Prostate gland (tissue), 2 donors: Measurements from ENCODE around the gene IGF1R. TPM values are rescaled to one million over a fixed set of nuclear protein-coding genes. Genes with fewer than 3 reads are reported as not detected.
A peak's percentile ranks its signal among the peaks of the same experiment; 100 is the strongest.

Source experiments
- DNase-seq: peaks from one replicate; pipeline ENCODE4 v3.0.0-alpha.2; 2019; ENCODE audit warnings: low spot score
- H3K27ac ChIP-seq, 2 donors: fragments of 200-600 bp; sonication (generic); 2 replicates each; pipeline ENCODE4 v1.5.1; 2017 to 2019
- H3K27me3 ChIP-seq: fragments of 200-600 bp; sonication (generic); replicated peaks from 2 replicates; pipeline ENCODE4 v1.5.1; 2019; ENCODE audit not compliant: insufficient read depth
- H3K36me3 ChIP-seq, 2 donors: fragments of 200-600 bp; sonication (generic); 1 replicate in 1 of 2; 2 replicates in 1 of 2; pipeline versions ENCODE4 v1.5.1 to v1.8.1; 2017 to 2019
- H3K4me1 ChIP-seq: fragments of 200-600 bp; sonication (generic); replicated peaks from 2 replicates; pipeline ENCODE4 v1.5.1; 2019
- H3K4me3 ChIP-seq, 2 donors: fragments of 200-600 bp; sonication (generic); 2 replicates each; pipeline ENCODE4 v1.5.1; 2017 to 2019
- H3K9me3 ChIP-seq: fragments of 200-600 bp; sonication (generic); 2 replicates; pipeline ENCODE4 v1.5.1; 2017
- POLR2A ChIP-seq: fragments of 450-650 bp; IDR thresholded peaks from one replicate; pipeline ENCODE4 v1.6.1; 2016; ENCODE audit warnings: antibody characterized with exemption, mild to moderate bottlenecking
- POLR2AphosphoS5 ChIP-seq: sonication (generic); formaldehyde crosslinking; IDR thresholded peaks from one replicate; pipeline ENCODE4 v1.6.1; 2017; ENCODE audit warnings: antibody characterized with exemption
- WGBS: methylation state at CpG from one replicate; pipeline ENCODE4 v1.1.5; 2018; 5-methylcytosine and 5-hydroxymethylcytosine counted together
- intact Hi-C: fragments of 100-400 bp; cut with DNase I; formaldehyde crosslinking; loops from one replicate; pipeline ENCODE4 v1.14.2; 2022
- total RNA-seq, 2 donors: library from RNA; depleted of rRNA; stranded (reverse); fragments of >200 nt; gene quantifications; one replicate each; pipeline ENCODE4 v1.1.0, GENCODE V29; 2016
- TF ChIP-seq, protein P1 (sequence below), 4 experiments: fragments of 200-600 bp in 2 of 4; fragments of 450-650 bp in 2 of 4; sonication (generic) in 2 of 4; IDR thresholded peaks; 1 replicate in 3 of 4; 2 replicates in 1 of 4; pipeline ENCODE4 v1.5.1; 2016 to 2019; ENCODE audit warnings: antibody characterized with exemption in 4 of 4, mild to moderate bottlenecking in 2 of 4, moderate library complexity in 2 of 4

IGF1R gene
- total RNA-seq, 2 donors from 2014 or later = 190 to 216 TPM

DNA sequence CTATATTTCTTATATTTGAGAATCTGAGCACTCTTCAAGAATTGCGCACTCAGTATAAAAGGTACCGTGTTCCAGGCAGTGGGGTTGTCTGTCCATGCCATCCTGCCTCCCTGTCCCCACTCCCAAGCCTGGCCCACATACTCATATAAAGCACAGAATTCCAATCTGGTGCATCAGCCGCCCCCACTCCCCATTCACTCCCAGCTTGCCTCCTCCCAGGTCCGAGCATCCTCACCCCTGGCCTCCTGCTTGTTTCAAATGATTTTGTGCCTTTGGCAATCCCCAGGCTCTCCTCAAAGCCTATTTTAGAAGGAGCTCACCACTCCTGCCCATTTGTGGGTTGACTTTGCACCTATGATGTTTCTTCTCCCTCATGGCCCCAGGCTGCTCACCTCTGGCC lies 22.2 kb upstream of the IGF1R start:
- no peaks in the 10 kb centered on the region for H3K36me3 ChIP-seq
- no peaks in the 10 kb centered on the region for H3K4me1 ChIP-seq
- intact Hi-C loops = no loop called here
- H3K9me3 ChIP-seq = no peaks in the 10 kb centered on the region
- TF ChIP-seq POLR2A (no peak), POLR2AphosphoS5 (no peak)
- TF ChIP-seq, protein P1, sequence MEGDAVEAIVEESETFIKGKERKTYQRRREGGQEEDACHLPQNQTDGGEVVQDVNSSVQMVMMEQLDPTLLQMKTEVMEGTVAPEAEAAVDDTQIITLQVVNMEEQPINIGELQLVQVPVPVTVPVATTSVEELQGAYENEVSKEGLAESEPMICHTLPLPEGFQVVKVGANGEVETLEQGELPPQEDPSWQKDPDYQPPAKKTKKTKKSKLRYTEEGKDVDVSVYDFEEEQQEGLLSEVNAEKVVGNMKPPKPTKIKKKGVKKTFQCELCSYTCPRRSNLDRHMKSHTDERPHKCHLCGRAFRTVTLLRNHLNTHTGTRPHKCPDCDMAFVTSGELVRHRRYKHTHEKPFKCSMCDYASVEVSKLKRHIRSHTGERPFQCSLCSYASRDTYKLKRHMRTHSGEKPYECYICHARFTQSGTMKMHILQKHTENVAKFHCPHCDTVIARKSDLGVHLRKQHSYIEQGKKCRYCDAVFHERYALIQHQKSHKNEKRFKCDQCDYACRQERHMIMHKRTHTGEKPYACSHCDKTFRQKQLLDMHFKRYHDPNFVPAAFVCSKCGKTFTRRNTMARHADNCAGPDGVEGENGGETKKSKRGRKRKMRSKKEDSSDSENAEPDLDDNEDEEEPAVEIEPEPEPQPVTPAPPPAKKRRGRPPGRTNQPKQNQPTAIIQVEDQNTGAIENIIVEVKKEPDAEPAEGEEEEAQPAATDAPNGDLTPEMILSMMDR (IDR thresholded peaks at IDR 0.05) = no peak
- no peak for DNase-seq
- H3K27me3 ChIP-seq = no peaks in the 10 kb centered on the region
- 83% methylated on average over 4 of the region's 4 CpGs for WGBS
- H3K4me3 ChIP-seq = no peak overlapping the region
- H3K27ac ChIP-seq = no peak overlapping the region

DNA sequence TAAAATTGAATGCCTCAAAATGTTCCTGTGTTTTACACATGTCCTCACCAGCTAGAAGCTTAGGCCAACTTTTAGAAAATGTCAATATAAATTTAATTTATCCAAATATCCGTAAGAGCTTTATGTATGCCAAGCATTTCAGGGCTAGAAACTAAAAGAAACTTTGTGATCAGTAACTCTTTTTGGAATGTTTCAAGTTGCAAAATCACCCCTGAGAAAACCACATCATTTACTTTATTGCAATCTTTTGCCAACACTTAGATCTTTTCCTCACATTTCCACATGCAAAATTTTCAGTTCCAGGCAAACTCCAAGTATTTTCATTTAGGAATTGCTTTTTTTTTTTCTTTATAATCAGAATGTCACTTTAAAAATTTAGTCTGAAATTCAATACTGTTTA lies 20.1 kb upstream of the IGF1R start:
- no peaks in the 10 kb centered on the region for H3K27me3 ChIP-seq
- TF ChIP-seq POLR2A = no peak
- TF ChIP-seq, protein P1 (IDR thresholded peaks at IDR 0.05) = no peak
- no peak for TF ChIP-seq POLR2AphosphoS5
- no peak overlapping the region for H3K4me3 ChIP-seq

DNA sequence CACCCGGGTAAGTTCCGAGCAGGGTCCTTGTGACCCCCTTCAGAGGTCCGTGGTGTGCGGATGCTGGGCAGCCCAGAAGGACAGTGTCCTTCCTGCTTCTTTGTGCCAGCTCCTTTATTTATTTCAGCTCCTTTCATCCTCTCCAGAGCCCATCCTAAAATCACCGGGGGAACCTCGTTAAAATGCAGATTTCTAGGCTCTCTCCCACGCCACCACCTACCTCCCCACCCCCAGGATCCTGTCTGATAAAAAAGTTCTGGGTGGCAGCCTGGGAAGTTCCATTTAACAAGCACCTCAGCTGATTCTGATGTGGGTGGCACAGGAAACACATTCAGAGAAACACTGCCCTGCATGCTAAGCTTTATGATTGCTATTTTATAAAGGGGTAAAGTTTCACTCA lies 12.5 kb upstream of the IGF1R start:
- Histone ChIP-seq H3K36me3 (no peaks in the 10 kb centered on the region), H3K4me1 (no peaks in the 10 kb centered on the region), H3K27ac (no peak overlapping the region), H3K9me3 (no peaks in the 10 kb centered on the region), H3K27me3 (peaks cover 3% of the 10 kb centered on the region), H3K4me3 (no peak overlapping the region)
- TF ChIP-seq, protein P1 (IDR thresholded peaks at IDR 0.05) = no peak
- TF ChIP-seq POLR2A (no peak), POLR2AphosphoS5 (no peak)
- WGBS = 65% methylated on average over 7 of the region's 7 CpGs
- intact Hi-C loops = no loop called here
- no peak for DNase-seq

More for the DNA sequence above, 20.1 kb upstream of the IGF1R start:
- Histone ChIP-seq H3K36me3 (no peaks in the 10 kb centered on the region), H3K4me1 (no peaks in the 10 kb centered on the region), H3K9me3 (no peaks in the 10 kb centered on the region), H3K27ac (no peak overlapping the region)
- intact Hi-C loops = no loop called here
- WGBS = 88% methylated on average over 1 of the region's 1 CpG
- DNase-seq = no peak

DNA sequence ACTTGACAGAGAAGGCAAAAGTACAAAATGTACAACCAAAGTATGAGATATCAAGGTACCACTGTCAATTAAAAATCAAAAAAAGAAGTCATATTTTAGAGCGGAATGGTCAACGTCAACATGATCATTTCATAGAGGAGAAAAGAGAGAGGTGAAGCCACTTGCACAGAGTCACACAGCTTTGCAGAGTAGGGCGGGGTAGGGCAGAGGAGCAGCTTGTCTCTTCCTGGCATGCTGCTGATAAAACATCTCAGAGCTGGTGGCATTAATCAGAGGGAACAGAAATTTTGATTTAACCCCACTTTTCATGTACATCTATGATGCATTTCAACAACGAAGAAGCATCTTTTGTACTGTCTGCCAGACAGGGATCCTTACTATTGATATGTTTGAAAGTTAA lies 5.2 kb upstream of the IGF1R start:
- 92% methylated on average over 4 of the region's 4 CpGs for WGBS
- H3K4me1 ChIP-seq = no peaks in the 10 kb centered on the region
- no peak overlapping the region for H3K4me3 ChIP-seq
- TF ChIP-seq, protein P1 (IDR thresholded peaks at IDR 0.05) = no peak
- no peak for TF ChIP-seq POLR2A
- no peak for TF ChIP-seq POLR2AphosphoS5
- no peak overlapping the region for H3K27ac ChIP-seq
- intact Hi-C loops = loop anchor here (10.0 kb wide), 1 partner anchor 198 kb away; no protein-coding TSS in a partner anchor
- no peak for DNase-seq
- no peaks in the 10 kb centered on the region for H3K27me3 ChIP-seq
- H3K36me3 ChIP-seq = no peaks in the 10 kb centered on the region
- H3K9me3 ChIP-seq = no peaks in the 10 kb centered on the region

DNA sequence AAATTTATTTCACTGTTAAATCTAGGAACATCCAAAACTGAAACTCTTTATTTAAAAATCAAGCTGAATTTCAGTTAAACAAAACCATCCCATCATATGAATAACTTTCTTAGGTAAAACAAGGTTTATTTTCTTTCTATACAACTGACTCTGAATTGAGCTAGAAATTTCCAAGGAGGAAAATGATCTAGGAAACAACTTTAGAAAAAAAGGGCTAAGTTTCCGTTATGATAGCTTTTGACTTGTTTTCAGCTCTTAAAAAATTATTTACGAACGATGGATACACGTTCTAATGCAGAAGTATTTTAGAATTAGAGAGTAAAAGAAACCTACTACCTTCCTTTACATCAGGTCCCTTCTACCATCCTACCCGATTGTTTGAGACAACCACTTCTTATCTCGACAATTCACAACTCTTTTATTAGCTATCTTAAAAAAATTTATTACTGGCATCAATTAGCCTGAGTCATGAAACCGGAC lies 1.8 kb upstream of the IGF1R start:
- WGBS = 8% methylated on average over 7 of the region's 7 CpGs
- Histone ChIP-seq H3K4me3 (peak overlapping the region; percentile 93 to 98), H3K27ac (peak overlapping the region; percentile 85 to 97), H3K27me3 (no peaks in the 10 kb centered on the region), H3K36me3 (no peaks in the 10 kb centered on the region), H3K4me1 (no peaks in the 10 kb centered on the region), H3K9me3 (no peaks in the 10 kb centered on the region)
- no peak for TF ChIP-seq POLR2AphosphoS5
- TF ChIP-seq POLR2A = no peak
- no peak for DNase-seq
- intact Hi-C loops = loop anchor here (5.0 to 10.0 kb wide), 3 partner anchors 99 to 202 kb away; no protein-coding TSS in a partner anchor
